Activated CD4-positive, alpha-beta T cell treated with anti-CD3 and anti-CD28 coated beads, Interleukin-2, amount 10 ng/mL, durations not matched to agents 24 days and 14 days (primary cell): ENCODE measurements around the gene PAIP1. TPM values are rescaled to one million over a fixed set of nuclear protein-coding genes. Genes with fewer than 3 reads are reported as not detected.
"Not testable (repeated sequence)": the region's sequence is repeated elsewhere in the genome, so short reads cannot be mapped to it uniquely, and the experiment has no call there.

Source experiments
- DNase-seq: peaks from one replicate; pipeline ENCODE4 v3.0.0; 2022
- H3K27ac Mint-ChIP-seq: one replicate; pipeline ENCODE4 v1.8.0; 2022; ENCODE audit warnings: mild to moderate bottlenecking, mixed read lengths
- H3K27me3 Mint-ChIP-seq: one replicate; pipeline ENCODE4 v1.8.0; 2022; ENCODE audit warnings: mixed read lengths
- H3K36me3 Mint-ChIP-seq: one replicate; pipeline ENCODE4 v1.8.0; 2022; ENCODE audit warnings: low read depth, mild to moderate bottlenecking, mixed read lengths
- H3K4me1 Mint-ChIP-seq: one replicate; pipeline ENCODE4 v1.8.0; 2021; ENCODE audit warnings: mixed read lengths
- H3K4me3 Mint-ChIP-seq: one replicate; pipeline ENCODE4 v1.8.0; 2022; ENCODE audit warnings: mild to moderate bottlenecking, moderate library complexity, mixed read lengths
- H3K9me3 Mint-ChIP-seq: one replicate; pipeline ENCODE4 v1.8.0; 2021; ENCODE audit warnings: mixed read lengths
- intact Hi-C: fragments of 100-400 bp; cut with micrococcal nuclease; formaldehyde crosslinking; loops from one replicate; pipeline ENCODE4 v1.15.1; 2023
- total RNA-seq: library from RNA; stranded (reverse); gene quantifications from 2 replicates; pipeline ENCODE4 v1.2.3, GENCODE V29; 2022

PAIP1 gene
- total RNA-seq, 1 donor from 2014 or later: 60.2 TPM

- Mint-ChIP-seq H3K27ac (no peak overlapping the region), H3K36me3 (no peaks in the 10 kb centered on the region), H3K4me3 (no peak overlapping the region), H3K4me1 (peaks cover 6% of the 10 kb centered on the region), H3K9me3 (peaks cover 3% of the 10 kb centered on the region), H3K27me3 (peaks cover 20% of the 10 kb centered on the region)
- intact Hi-C loops: no loop called here
- no peak for DNase-seq
These were observed 4.5 kb upstream of the PAIP1 start for GRCh38 chr5:43561356-43561755.

GRCh38 chr5:43560128-43560527 is 3.3 kb upstream of the PAIP1 start:
- Mint-ChIP-seq H3K27ac (no peak overlapping the region), H3K27me3 (peaks cover 20% of the 10 kb centered on the region), H3K4me1 (peaks cover 9% of the 10 kb centered on the region), H3K9me3 (no peaks in the 10 kb centered on the region), H3K4me3 (no peak overlapping the region), H3K36me3 (peaks cover 3% of the 10 kb centered on the region)
- DNase-seq: no peak
- intact Hi-C loops: no loop called here

- DNase-seq, H3K9me3 Mint-ChIP-seq, H3K36me3 Mint-ChIP-seq: not testable (repeated sequence)
- Mint-ChIP-seq H3K27me3 (peaks cover 12% of the 10 kb centered on the region), H3K4me3 (peak overlapping the region; percentile 91), H3K27ac (peak overlapping the region; percentile 90), H3K4me1 (peaks cover 12% of the 10 kb centered on the region)
- intact Hi-C loops: loop anchor here (1.0 to 10.0 kb wide), 8 partner anchors 41 to 606 kb away; partner anchors contain the start of genes C5orf34, NNT, TMEM267 and ZNF131
These were observed 345 bp downstream of the PAIP1 start for GRCh38 chr5:43556607-43556856.

DNA sequence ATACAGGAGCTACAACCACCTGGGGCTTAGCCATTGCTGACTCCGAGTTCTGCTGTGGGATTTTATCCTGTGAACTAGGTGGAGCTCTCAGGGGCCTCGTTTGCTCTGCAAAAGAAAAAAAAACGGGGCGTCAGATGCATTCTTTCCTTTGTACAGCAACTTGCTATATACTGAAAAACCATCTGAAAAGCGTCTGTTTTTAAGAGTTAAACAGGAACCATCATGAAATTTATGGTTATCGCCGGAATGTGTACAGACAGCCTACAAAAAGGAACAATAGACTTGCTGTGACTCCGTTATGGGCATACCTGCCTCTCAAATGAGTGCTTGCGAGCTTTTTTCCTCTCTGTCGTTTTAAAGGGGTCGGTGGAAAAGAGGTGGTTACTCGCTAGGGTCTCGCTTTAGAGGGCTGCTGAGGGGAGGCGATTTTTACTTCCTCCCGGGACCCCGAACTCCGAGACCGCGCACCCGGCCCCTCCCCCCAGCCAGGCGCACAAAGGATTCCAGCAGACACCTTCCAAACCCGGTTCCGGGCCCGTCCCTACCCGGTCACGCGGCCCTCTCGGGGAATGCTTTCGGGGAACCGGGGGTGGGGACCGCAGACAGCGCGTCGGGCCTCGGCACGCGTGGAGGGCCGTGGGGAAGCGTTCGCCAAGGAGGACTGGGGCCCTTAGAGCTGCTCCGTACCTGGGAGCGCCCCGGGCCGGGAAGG is 826 bp downstream of the PAIP1 start:
- H3K4me1 Mint-ChIP-seq: peaks cover 12% of the 10 kb centered on the region
- H3K36me3 Mint-ChIP-seq: peaks cover 7% of the 10 kb centered on the region
- intact Hi-C loops: loop anchor here (1.0 to 10.0 kb wide), 8 partner anchors 41 to 605 kb away; partner anchors contain the start of genes C5orf34, NNT, TMEM267 and ZNF131
- DNase-seq: peak; percentile 87
- H3K27ac Mint-ChIP-seq: peak overlapping the region; percentile 90
- H3K9me3 Mint-ChIP-seq: no peaks in the 10 kb centered on the region
- peak overlapping the region; percentile 91 for H3K4me3 Mint-ChIP-seq
- H3K27me3 Mint-ChIP-seq: peaks cover 9% of the 10 kb centered on the region

- intact Hi-C loops: loop anchor here (10.0 kb wide), 1 partner anchor 450 kb away; no protein-coding TSS in a partner anchor
- Mint-ChIP-seq H3K4me1 (peaks cover 15% of the 10 kb centered on the region), H3K27ac (no peak overlapping the region), H3K9me3 (no peaks in the 10 kb centered on the region), H3K27me3 (no peaks in the 10 kb centered on the region), H3K36me3 (peaks cover 10% of the 10 kb centered on the region), H3K4me3 (peak overlapping the region; percentile 20)
- DNase-seq: no peak
These were observed 2.4 kb downstream of the PAIP1 start for GRCh38 chr5:43554497-43554896.

DNA sequence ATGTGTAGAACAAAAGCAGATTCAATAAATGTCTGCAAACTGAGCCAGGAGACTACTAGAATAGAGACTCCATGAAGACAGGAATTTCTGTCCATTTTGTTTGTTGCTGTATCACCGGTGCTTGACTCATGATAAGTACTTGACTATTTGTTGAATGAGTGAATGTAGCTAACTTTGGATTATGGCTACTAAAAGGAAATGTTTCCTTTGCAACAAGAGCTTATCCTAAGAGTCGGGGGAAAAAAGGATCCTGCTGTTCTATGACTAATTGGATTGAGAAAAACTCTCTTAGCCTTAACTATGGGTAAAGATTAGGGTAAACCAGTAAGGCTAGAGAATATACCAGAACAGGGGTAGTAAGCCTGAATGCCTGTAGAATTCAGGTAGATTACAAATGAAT is 3.5 kb downstream of the PAIP1 start:
- Mint-ChIP-seq H3K9me3 (no peaks in the 10 kb centered on the region), H3K4me3 (no peak overlapping the region), H3K36me3 (peaks cover 15% of the 10 kb centered on the region), H3K27ac (no peak overlapping the region), H3K4me1 (peaks cover 14% of the 10 kb centered on the region), H3K27me3 (no peaks in the 10 kb centered on the region)
- no peak for DNase-seq
- intact Hi-C loops: loop anchor here (10.0 kb wide), 1 partner anchor 449 kb away; no protein-coding TSS in a partner anchor

DNA sequence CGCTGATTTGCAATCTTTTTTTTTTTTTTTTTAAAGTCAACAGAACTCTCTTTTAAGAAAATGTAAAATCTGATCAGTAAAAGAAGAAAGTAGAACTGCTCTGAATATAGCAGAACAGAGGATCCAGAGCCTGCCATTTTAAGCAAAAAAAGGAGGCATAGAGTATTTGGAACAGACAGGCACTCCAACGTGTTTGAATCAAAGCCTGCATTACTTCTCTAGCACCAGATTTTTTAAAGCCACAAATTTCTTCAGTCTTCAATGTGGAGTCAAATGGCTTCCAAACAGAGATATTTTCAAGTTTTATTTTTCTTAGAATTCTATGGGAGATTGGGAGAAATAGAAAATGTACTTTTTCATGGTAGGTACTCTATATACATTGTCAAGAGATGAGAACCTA is 5.1 kb downstream of the PAIP1 start:
- Mint-ChIP-seq H3K27ac (no peak overlapping the region), H3K4me1 (peaks cover 10% of the 10 kb centered on the region), H3K36me3 (peaks cover 25% of the 10 kb centered on the region), H3K4me3 (no peak overlapping the region), H3K9me3 (no peaks in the 10 kb centered on the region), H3K27me3 (no peaks in the 10 kb centered on the region)
- intact Hi-C loops: loop anchor here (10.0 kb wide), 1 partner anchor 447 kb away; no protein-coding TSS in a partner anchor
- DNase-seq: no peak

DNA sequence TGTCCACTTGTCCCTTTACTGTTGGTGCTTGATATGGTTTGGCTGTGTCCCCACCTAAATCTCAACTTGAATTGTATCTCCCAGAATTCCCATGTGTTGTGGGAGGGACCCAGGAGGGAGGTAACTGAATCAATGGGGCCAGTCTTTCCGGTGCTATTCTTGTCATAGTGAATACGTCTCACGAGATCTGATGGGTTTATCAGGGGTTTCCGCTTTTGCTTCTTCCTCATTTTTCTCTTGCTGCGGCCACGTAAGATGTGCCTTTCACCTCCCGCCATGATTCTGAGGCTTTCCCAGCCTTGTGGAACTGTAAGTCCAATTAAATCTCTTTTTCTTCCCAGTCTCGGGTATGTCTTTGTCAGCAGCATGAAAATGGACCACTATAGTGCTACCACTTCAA is 7.6 kb downstream of the PAIP1 start:
- H3K36me3 Mint-ChIP-seq: peaks cover 39% of the 10 kb centered on the region
- H3K27me3 Mint-ChIP-seq, DNase-seq, H3K4me3 Mint-ChIP-seq, intact Hi-C loops, H3K27ac Mint-ChIP-seq, H3K4me1 Mint-ChIP-seq, H3K9me3 Mint-ChIP-seq: not testable (repeated sequence)

GRCh38 chr5:43548358-43548757 is 8.5 kb downstream of the PAIP1 start:
- H3K9me3 Mint-ChIP-seq: no peaks in the 10 kb centered on the region
- H3K27ac Mint-ChIP-seq: no peak overlapping the region
- DNase-seq: no peak
- H3K4me3 Mint-ChIP-seq: no peak overlapping the region
- intact Hi-C loops: no loop called here
- no peaks in the 10 kb centered on the region for H3K27me3 Mint-ChIP-seq
- H3K36me3 Mint-ChIP-seq: peaks cover 43% of the 10 kb centered on the region
- peaks cover 10% of the 10 kb centered on the region for H3K4me1 Mint-ChIP-seq

GRCh38 chr5:43547532-43547931 is 9.3 kb downstream of the PAIP1 start:
- no peak overlapping the region for H3K4me3 Mint-ChIP-seq
- no peak overlapping the region for H3K27ac Mint-ChIP-seq
- H3K4me1 Mint-ChIP-seq: peaks cover 10% of the 10 kb centered on the region
- H3K27me3 Mint-ChIP-seq: no peaks in the 10 kb centered on the region
- peaks cover 47% of the 10 kb centered on the region for H3K36me3 Mint-ChIP-seq
- intact Hi-C loops: no loop called here
- H3K9me3 Mint-ChIP-seq: no peaks in the 10 kb centered on the region
- no peak for DNase-seq

DNA sequence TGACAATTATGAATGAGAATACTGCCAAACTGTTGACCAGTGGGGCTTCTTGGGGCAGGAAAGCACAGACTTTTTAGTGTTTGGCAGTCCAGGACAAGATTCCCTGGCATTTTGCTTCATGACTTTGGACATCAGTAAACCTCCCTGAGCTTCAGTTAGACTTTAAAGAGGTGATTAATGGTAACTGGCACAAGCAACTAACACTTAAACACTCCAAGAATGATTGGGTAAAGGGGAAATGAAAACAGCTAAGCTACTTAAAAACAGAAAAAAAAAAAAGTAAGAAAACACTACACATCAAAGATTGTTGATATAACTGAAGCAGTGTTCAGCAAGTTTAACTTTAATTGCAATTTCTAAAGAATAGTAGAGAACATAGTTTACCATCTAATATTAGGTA is 13.4 kb downstream of the PAIP1 start:
- Mint-ChIP-seq H3K4me1 (peaks cover 9% of the 10 kb centered on the region), H3K27ac (no peak overlapping the region), H3K9me3 (no peaks in the 10 kb centered on the region), H3K27me3 (no peaks in the 10 kb centered on the region), H3K4me3 (no peak overlapping the region), H3K36me3 (peaks cover 46% of the 10 kb centered on the region)
- no peak for DNase-seq
- intact Hi-C loops: no loop called here

GRCh38 chr5:43540746-43541145 is 16.1 kb downstream of the PAIP1 start:
- no peak for DNase-seq
- no peak overlapping the region for H3K27ac Mint-ChIP-seq
- intact Hi-C loops: no loop called here
- no peak overlapping the region for H3K4me3 Mint-ChIP-seq
- H3K4me1 Mint-ChIP-seq: peaks cover 8% of the 10 kb centered on the region
- H3K36me3 Mint-ChIP-seq: peaks cover 42% of the 10 kb centered on the region
- H3K9me3 Mint-ChIP-seq: no peaks in the 10 kb centered on the region
- no peaks in the 10 kb centered on the region for H3K27me3 Mint-ChIP-seq

DNA sequence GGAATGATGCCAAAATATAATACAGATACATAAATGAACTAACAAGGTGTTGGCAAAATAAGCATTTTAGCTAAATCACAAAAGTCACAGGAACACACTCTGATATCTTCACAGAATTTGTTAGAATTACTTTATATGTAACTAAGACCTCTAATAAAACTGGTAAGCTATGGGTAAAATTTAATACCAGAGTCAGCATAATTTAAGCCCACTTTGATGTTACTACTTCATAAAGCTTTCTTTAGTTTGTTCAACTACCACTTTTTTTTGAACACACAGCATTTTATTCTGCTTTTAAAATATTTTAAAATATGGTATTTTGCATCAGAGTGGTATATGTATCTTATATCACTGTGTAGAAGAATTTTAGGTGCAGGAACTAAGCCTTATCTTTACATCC is 19.9 kb downstream of the PAIP1 start:
- H3K27me3 Mint-ChIP-seq: no peaks in the 10 kb centered on the region
- no peak overlapping the region for H3K27ac Mint-ChIP-seq
- H3K4me1 Mint-ChIP-seq: peaks cover 10% of the 10 kb centered on the region
- H3K4me3 Mint-ChIP-seq: no peak overlapping the region
- intact Hi-C loops: no loop called here
- peaks cover 54% of the 10 kb centered on the region for H3K36me3 Mint-ChIP-seq
- DNase-seq: no peak
- no peaks in the 10 kb centered on the region for H3K9me3 Mint-ChIP-seq

DNA sequence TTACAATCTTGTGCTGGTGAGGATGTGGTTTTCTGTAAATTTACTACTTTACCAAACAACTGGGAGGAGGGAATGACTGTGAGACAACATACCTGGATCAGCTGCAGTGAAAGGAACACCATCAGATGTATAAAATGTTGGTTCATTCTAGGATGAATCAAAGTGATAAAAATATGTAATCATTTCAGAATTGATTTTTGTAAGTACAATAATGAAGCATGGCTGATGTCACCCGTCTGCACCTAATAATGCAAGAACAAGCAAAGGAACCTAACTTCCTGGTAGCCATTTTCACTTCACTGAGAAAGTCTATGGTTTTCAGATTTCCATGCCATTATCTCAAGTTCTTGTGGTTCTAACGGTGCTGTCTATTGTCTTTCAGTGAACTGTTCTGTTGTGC is 23.2 kb downstream of the PAIP1 start:
- intact Hi-C loops: no loop called here
- Mint-ChIP-seq H3K27me3 (no peaks in the 10 kb centered on the region), H3K27ac (no peak overlapping the region), H3K4me3 (no peak overlapping the region), H3K9me3 (no peaks in the 10 kb centered on the region), H3K4me1 (peaks cover 8% of the 10 kb centered on the region), H3K36me3 (peaks cover 62% of the 10 kb centered on the region)
- no peak for DNase-seq

DNA sequence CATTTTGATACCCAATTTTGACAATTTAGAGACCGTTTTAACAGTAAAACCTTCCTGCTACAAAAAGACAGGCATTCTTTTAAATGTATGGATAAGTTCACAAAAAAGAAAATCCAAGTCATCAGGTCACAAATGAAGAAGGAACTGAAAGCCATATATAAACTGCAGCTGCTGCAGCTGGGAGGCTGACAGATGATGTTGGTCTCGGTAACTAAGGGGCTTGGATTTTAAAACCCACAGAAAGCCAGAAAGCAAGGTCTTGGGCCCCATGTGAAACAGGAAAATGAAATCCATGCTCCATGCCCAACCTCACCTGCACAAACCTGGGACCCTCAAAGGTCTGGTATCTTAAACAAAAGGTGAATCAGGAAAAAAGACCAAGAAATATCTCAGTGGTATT is 26.2 kb downstream of the PAIP1 start:
- peaks cover 61% of the 10 kb centered on the region for H3K36me3 Mint-ChIP-seq
- no peak for DNase-seq
- no peaks in the 10 kb centered on the region for H3K9me3 Mint-ChIP-seq
- no peaks in the 10 kb centered on the region for H3K27me3 Mint-ChIP-seq
- H3K4me3 Mint-ChIP-seq: no peak overlapping the region
- H3K27ac Mint-ChIP-seq: no peak overlapping the region
- H3K4me1 Mint-ChIP-seq: peaks cover 10% of the 10 kb centered on the region
- intact Hi-C loops: no loop called here
